GM13976 (cell line): ENCODE data around the gene UGCG.
"Not testable (repeated sequence)": the region's sequence is repeated elsewhere in the genome, so short reads cannot be mapped to it uniquely, and the experiment has no call there.

Source experiments
- DNase-seq: peaks from one replicate; pipeline ENCODE4 v3.0.0; 2012; ENCODE audit warnings: low spot score
- in situ Hi-C: fragments of 300-500 bp; cut with MboI; formaldehyde crosslinking; loops from one replicate; pipeline ENCODE4 v1.12.0; 2022; ENCODE audit warnings: low sequenced_read_pairs, mixed read lengths, inconsistent platforms; ENCODE audit not compliant: unreplicated experiment
- TF ChIP-seq, protein P1 (sequence below): IDR thresholded peaks from 2 replicates; pipeline ENCODE4 v1.5.1; 2012; ENCODE audit warnings: borderline replicate concordance, mild to moderate bottlenecking; ENCODE audit not compliant: insufficient read depth; ENCODE audit errors: extremely low read depth, missing control alignments, control extremely low read depth

The UGCG gene

DNA sequence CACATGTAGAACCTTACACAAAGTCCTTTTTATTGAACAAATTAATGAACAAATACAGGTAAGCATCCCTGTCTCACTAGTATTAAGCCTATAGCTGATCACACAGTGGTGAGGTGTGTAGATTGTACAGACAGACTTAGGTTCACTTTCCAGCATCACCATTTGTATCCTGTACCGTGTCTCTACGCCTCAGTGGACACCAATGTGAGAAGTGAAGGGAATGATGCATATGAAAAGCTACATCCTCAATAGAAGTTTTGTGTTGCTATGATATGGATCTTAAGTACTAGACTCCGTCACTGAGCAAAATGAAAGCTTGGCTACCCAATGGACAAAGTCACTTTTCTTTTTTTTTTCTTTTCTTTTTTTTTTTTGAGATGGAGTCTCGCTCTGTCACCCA lies 46.6 kb downstream of the UGCG start:
- TF ChIP-seq, protein P1, sequence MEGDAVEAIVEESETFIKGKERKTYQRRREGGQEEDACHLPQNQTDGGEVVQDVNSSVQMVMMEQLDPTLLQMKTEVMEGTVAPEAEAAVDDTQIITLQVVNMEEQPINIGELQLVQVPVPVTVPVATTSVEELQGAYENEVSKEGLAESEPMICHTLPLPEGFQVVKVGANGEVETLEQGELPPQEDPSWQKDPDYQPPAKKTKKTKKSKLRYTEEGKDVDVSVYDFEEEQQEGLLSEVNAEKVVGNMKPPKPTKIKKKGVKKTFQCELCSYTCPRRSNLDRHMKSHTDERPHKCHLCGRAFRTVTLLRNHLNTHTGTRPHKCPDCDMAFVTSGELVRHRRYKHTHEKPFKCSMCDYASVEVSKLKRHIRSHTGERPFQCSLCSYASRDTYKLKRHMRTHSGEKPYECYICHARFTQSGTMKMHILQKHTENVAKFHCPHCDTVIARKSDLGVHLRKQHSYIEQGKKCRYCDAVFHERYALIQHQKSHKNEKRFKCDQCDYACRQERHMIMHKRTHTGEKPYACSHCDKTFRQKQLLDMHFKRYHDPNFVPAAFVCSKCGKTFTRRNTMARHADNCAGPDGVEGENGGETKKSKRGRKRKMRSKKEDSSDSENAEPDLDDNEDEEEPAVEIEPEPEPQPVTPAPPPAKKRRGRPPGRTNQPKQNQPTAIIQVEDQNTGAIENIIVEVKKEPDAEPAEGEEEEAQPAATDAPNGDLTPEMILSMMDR: no peak
- DNase-seq: no peak
- in situ Hi-C loops: loop anchor here (10.0 kb wide), 1 partner anchor 62 kb away; no protein-coding TSS in a partner anchor

DNA sequence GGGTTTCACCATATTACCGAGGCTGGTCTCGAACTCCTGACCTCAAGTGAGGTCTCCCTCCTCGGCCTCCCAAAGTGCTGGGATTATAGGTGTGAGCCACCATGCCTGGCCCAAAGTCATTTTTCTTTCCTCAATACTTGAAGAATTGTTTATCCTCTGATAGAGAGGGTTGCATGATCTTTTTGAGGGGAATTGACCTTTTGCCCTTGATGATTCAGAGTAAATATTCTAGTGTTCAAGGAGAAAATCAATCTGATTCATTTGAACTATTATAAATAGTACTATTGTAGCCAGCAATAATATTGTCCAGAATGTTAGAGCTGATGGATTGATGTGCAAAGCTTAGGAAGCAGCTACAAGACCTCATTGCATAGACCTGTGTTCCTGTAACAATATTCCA lies 47.1 kb downstream of the UGCG start:
- in situ Hi-C loops: loop anchor here (10.0 kb wide), 1 partner anchor 61 kb away; no protein-coding TSS in a partner anchor
- TF ChIP-seq, protein P1: no peak
- no peak for DNase-seq

DNA sequence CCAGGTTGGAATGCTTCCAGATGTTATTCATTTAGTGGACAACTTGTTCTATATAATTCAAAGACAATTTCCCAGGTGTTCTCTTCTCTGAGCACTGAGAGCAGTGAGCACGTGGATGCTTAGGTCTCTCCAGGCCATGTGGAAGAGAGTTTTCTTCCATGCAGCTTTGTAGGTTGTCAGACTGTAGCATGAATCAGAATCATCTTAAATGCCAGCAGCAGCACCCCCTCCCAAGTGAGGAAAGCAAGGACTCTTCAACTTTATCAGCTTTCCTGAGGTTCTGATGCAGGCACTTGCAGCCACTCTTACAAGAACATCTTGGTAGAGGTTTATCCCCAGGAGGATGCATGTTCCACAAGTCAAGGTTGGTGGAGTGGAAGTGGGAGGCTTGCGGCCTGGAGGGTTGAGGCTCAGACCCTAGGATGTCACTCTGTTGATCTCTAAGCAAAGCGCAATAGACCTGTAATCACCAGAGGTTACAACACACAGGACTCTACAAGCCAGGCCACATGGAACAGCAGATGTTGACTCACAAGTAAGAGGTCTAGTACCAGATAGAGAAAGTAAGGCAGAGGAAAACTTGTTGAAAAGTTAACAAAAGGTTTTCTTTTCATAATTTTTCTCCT lies 47.7 kb downstream of the UGCG start:
- in situ Hi-C loops: loop anchor here (10.0 kb wide), 1 partner anchor 60 kb away; no protein-coding TSS in a partner anchor
- TF ChIP-seq, protein P1: no peak
- DNase-seq: no peak

DNA sequence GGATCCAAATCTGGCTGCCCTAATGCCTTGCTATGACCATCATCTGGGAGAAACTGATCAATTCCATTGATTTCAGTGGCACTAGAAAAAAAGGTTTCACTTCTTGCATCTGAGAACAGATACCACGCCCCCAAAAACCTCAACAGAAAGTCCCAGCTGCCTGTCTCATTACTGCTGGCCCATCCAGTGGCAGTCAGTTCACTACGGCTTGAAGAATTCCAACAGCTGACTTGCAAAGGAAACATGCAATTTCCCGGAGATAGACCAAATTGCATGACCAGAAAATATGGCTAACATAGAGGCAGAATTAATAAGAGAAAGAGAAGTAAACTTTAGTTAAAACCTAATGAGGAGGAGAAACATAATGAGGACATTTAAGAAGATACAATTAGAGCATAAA lies 48.6 kb downstream of the UGCG start:
- peak; percentile 61 for DNase-seq
- in situ Hi-C loops: loop anchor here (10.0 kb wide), 1 partner anchor 60 kb away; no protein-coding TSS in a partner anchor

DNA sequence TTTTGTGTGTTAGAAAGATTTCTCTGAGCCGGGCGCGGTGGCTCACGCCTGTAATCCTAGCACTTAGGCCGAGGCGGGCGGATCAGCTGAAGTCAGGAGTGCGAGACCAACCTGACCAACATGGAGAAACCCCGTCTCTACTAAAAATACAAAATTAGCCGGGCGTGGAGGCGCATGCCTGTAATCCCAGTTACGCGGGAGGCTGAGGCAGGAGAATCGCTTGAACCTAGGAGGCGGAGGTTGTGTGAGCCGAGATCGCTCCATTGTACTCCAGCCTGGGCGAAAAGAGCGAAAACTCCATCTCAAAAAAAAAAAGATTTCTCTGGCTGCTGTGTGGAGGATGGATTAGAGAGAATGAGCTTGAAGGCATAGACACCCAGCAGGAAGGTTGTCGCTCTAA lies 51.5 kb downstream of the UGCG start:
- DNase-seq: not testable (repeated sequence)
- in situ Hi-C loops: loop anchor here (10.0 kb wide), 1 partner anchor 57 kb away; no protein-coding TSS in a partner anchor

More for the DNA sequence above, 48.6 kb downstream of the UGCG start:
- TF ChIP-seq, protein P1: no peak

DNA sequence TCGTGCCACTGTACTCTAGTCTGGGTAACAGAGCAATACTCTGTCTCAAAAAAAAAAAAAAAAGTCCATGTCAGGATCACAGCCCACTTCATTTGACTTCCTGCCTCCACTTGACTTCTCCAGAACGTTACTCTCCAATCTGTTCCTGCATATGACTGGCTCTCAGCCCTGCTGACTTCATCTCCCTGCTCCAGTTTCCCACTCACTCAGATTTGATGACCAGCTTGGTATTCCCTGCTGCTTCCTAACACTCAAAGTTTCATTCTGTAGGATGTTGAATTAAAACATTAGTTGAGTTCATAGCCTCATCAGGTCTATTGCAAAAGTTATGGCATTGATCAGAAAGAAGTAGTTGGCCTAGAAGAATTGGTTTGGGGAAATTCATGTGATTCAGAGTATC lies 52.3 kb downstream of the UGCG start:
- no peak for DNase-seq
- TF ChIP-seq, protein P1: no peak
- in situ Hi-C loops: loop anchor here (10.0 kb wide), 1 partner anchor 56 kb away; no protein-coding TSS in a partner anchor

DNA sequence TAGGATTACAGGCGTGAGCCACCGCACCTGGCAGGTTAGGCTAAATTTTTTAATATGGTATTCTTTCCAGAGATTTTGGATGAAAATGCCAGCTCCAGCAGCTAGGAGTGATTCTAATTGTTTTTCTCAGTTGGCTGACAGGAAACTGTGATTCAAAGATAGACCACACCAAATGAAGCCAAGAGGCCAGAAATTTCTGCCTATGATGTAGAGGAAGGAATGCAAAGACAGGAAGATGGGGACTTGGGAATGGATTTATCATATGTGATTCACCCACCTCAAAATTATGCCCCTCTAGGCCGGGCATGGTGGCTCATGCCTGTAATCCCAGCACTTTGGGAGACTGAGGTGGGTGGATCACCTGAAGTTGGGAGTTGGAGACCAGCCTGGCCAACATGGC lies 53.3 kb downstream of the UGCG start:
- DNase-seq: no peak
- in situ Hi-C loops: loop anchor here (10.0 kb wide), 1 partner anchor 55 kb away; no protein-coding TSS in a partner anchor
- TF ChIP-seq, protein P1: no peak
